Fibroblast of mammary gland (primary cell): ENCODE results near the gene ZNF883.

Experiments
- DNase-seq: peaks from one replicate; pipeline ENCODE4 v3.0.0-alpha.2; 2010; ENCODE audit warnings: low read depth
- H3K4me3 ChIP-seq: 2 replicates; pipeline ENCODE4 v1.5.1; 2011; ENCODE audit warnings: low read depth, mild to moderate bottlenecking, low read length, moderate library complexity; ENCODE audit not compliant: control insufficient read depth
- TF ChIP-seq, protein P1 (sequence below): conservative IDR thresholded peaks from 2 replicates; pipeline ENCODE4 v1.5.1; 2011; ENCODE audit warnings: low read depth, low read length, inconsistent platforms; ENCODE audit not compliant: control insufficient read depth, insufficient read depth

The ZNF883 gene

GRCh38 chr9:112917987-112918362, 94.0 kb downstream of the ZNF883 start:
- DNase-seq = no peak
- no peak overlapping the region for H3K4me3 ChIP-seq
- TF ChIP-seq, protein P1, sequence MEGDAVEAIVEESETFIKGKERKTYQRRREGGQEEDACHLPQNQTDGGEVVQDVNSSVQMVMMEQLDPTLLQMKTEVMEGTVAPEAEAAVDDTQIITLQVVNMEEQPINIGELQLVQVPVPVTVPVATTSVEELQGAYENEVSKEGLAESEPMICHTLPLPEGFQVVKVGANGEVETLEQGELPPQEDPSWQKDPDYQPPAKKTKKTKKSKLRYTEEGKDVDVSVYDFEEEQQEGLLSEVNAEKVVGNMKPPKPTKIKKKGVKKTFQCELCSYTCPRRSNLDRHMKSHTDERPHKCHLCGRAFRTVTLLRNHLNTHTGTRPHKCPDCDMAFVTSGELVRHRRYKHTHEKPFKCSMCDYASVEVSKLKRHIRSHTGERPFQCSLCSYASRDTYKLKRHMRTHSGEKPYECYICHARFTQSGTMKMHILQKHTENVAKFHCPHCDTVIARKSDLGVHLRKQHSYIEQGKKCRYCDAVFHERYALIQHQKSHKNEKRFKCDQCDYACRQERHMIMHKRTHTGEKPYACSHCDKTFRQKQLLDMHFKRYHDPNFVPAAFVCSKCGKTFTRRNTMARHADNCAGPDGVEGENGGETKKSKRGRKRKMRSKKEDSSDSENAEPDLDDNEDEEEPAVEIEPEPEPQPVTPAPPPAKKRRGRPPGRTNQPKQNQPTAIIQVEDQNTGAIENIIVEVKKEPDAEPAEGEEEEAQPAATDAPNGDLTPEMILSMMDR = no peak

DNA sequence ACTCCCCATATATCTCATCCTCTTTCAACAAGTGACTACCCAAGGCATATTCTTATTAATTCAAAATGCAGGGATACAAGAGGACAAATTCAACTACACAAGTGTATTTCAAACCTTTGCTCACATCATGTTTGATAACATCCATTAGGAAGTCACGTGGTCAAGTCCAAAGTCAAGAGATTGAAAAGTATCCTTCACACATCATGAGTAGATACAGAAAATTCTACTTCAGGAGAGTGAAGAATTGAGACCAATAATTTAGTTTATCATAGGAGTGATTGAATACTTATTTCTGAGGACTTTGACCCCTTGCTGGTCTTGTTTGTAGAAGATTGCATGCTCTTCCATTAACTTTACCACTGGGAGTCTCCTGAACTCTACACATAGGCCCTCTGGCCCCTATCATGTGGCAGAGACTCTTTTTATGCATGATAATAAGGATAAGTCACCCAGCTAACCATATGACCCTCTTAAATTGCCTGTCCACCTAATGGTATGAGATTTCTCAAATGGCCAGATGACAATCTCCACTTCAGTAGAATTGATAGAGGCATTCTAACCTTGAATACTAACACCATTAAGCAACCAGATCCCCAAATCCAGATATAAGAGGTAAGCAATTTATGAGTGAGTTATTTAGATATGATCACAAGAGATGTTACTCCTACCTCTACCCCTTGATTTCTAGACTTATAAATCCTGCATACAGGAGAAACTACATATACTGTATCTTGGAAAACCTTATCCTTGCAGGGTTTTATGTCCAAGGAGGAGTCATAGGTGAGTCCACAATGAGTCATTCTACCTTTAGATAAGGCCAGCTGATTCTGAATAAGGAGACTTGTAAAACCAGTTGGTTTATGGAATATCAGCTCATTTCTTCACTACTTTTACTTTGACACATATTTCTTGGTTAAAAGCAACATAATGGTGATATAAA, 94.7 kb downstream of the ZNF883 start:
- no peak overlapping the region for H3K4me3 ChIP-seq
- no peak for DNase-seq
- TF ChIP-seq, protein P1 = no peak

GRCh38 chr9:112914524-112914923, 97.5 kb downstream of the ZNF883 start:
- no peak for DNase-seq
- TF ChIP-seq, protein P1 = no peak
- no peak overlapping the region for H3K4me3 ChIP-seq

DNA sequence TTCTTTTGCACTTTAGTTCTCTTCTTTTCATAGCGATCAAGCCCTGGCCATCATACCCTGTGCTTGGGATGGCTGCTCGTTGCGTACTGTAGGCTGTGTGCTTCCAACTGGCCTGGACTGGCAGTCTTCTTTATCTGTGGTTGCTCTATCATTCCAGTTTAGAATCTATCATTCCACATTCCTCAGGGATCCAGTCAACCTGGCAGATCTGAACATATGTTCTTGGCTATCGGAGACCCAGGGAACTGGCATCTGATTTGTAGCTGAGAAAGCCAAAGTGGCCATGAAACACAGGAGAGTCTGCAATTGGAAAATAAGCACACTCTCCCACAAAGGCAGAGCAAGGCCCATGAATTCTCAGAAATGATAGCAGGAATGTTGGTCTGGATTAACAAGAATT, 98.7 kb downstream of the ZNF883 start:
- no peak for DNase-seq
- TF ChIP-seq, protein P1 = no peak
- H3K4me3 ChIP-seq = no peak overlapping the region

DNA sequence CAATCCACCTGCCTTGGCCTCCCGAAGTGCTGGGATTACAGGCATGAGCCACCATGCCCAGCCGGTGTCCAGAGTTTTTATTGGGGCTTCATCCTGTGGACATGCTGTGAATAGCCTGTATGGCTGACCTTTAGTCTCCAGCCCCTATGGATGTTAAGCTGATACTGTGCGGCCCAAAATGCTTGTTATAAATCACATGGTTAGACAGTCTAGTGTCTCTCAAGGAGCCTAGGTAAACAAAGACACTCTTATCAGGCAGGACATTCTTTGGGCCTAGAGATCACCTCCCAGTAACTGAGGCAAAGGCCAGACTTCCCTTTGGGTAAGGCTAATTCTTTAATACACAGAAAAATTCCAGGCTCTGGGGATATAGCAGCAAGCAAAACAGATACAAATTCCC, 99.4 kb downstream of the ZNF883 start:
- H3K4me3 ChIP-seq = no peak overlapping the region
- DNase-seq = no peak
- TF ChIP-seq, protein P1 = no peak

GRCh38 chr9:112911736-112912135, 100.3 kb downstream of the ZNF883 start:
- no peak overlapping the region for H3K4me3 ChIP-seq
- no peak for DNase-seq
- TF ChIP-seq, protein P1 = no peak
